Heart right ventricle (tissue), 16 donors: ENCODE data around the gene MNX1. TPM values are rescaled to one million over a fixed set of nuclear protein-coding genes. Genes with fewer than 3 reads are reported as not detected.
A peak's percentile ranks its signal among the peaks of the same experiment; 100 is the strongest.

Experiments
- ATAC-seq, 8 donors: fragments of 200-7000 bp; cut with Tn5 transposase; one replicate each; pipeline ENCODE4 v1.9.1; 2020; ENCODE audit warnings: mild to moderate bottlenecking in 8 of 8, moderate library complexity in 8 of 8, moderate number of reproducible peaks in 1 of 8
- DNase-seq, 2 donors: peaks; one replicate each; pipeline ENCODE4 v3.0.0-alpha.2; 2020
- H3K27ac ChIP-seq, 10 donors: fragments of 200-600 bp; sonication (generic) in 2 of 10; one replicate each; pipeline versions ENCODE4 v1.5.0 to v1.8.0; 2020 to 2022; ENCODE audit warnings: mild to moderate bottlenecking in 3 of 10
- H3K27me3 ChIP-seq, 7 donors: fragments of 200-600 bp; one replicate each; pipeline ENCODE4 v1.8.0; 2021 to 2022; ENCODE audit warnings: mild to moderate bottlenecking in 2 of 7
- H3K36me3 ChIP-seq, 9 donors: fragments of 200-600 bp; sonication (generic) in 1 of 9; one replicate each; pipeline versions ENCODE4 v1.5.0 to v1.8.0; 2020 to 2022; ENCODE audit warnings: mild to moderate bottlenecking in 2 of 9
- H3K4me1 ChIP-seq, 9 donors: fragments of 200-600 bp; sonication (generic) in 1 of 9; one replicate each; pipeline versions ENCODE4 v1.5.0 to v1.8.0; 2020 to 2022; ENCODE audit warnings: mild to moderate bottlenecking in 4 of 9
- H3K4me3 ChIP-seq, 10 donors: fragments of 200-600 bp; sonication (generic) in 2 of 10; one replicate each; pipeline versions ENCODE4 v1.5.0 to v1.8.0; 2020 to 2022; ENCODE audit warnings: mild to moderate bottlenecking in 7 of 10, moderate library complexity in 2 of 10
- H3K9me3 ChIP-seq, 11 donors: fragments of 200-600 bp in 10 of 11; sonication (generic) in 2 of 11; one replicate each; pipeline versions ENCODE4 v1.5.0 to v1.8.0; 2013 to 2022; ENCODE audit warnings: mild to moderate bottlenecking in 2 of 11, control low read depth in 1 of 11, moderate library complexity in 1 of 11
- WGBS, 2 donors: extraction: QIAGEN DNeasy Blood & Tissue Kit; methylation state at CpG; one replicate each; pipeline ENCODE4 v1.1.7; 2013; ENCODE audit warnings: inconsistent platforms in 1 of 2; 5-methylcytosine and 5-hydroxymethylcytosine counted together
- intact Hi-C, 10 donors: fragments of 100-400 bp; cut with DNase I; formaldehyde crosslinking; loops; one replicate each; pipeline versions ENCODE4 v1.11.1 to v1.14.2; 2022
- polyA plus RNA-seq, 2 donors: library from polyadenylated mRNA; stranded (reverse); fragments of 200-250 nt; gene quantifications; one replicate each; pipeline ENCODE4 v1.2.3, GENCODE V29; 2013
- total RNA-seq, 10 donors: library from RNA; stranded (reverse); fragmentation: NEBNext Ultra II Directional in 3 of 10; extraction: Animal tissue kit (Norgen Biotek cat#: 25700) in 3 of 10; gene quantifications; one replicate each; pipeline versions ENCODE4 v1.2.1 to v1.2.4, GENCODE V29; 2021 to 2023
- TF ChIP-seq, protein P1 (sequence below), 9 donors: fragments of 200-600 bp; sonication (generic) in 2 of 9; IDR thresholded peaks; one replicate each; pipeline versions ENCODE4 v1.5.0 to v1.8.0; 2021 to 2022; ENCODE audit warnings: antibody characterized with exemption in 9 of 9, mild to moderate bottlenecking in 5 of 9, moderate library complexity in 1 of 9
- donor health status: Arrhythmogenic right ventricular cardiomyopathy.
- donor health status: ischemic (EF 13 %, LVEDD 7.1; RV severe dilation, severe dysfunction).
- donor health status: healthy with polysubstance abuse.
- donor health status: DM: no; HTN: yes; CAD: no.
- donor health status: DM: no; HTN: no; CAD: no.
- donor health status: ischemic (EF 25% LVEDD 6.9; RV normal size, moderate dysfunction).
- donor health status: ischemic (EF 25% LVEDD 5.7; RV mildly dilated, moderate dysfunction).
- donor health status: healthy.
- donor health status: DM: yes; HTN: yes; CAD: no.
- donor health status: Ischemic cardiomyopathy.
- donor health status: ischemic (EF 35%, LVEDD 5.7; RV mildly dilated, moderate dysfunction).
- donor health status: nonischemic (EF 11% LVEDD 7.7; RV severe dilation, severe dysfunction).
- donor health status: DM: yes; HTN: yes; CAD: no.
- donor health status: PGD.
- donor health status: ischemic (EF 29% LVEDD 5.4; RV normal size, mild dysfunction).
- donor health status: nonischemic (EF 23%, LVEDD 6.1; RV moderate dilation, normal function).

The MNX1 gene
- total and polyA plus RNA-seq, 12 donors: not detected

DNA sequence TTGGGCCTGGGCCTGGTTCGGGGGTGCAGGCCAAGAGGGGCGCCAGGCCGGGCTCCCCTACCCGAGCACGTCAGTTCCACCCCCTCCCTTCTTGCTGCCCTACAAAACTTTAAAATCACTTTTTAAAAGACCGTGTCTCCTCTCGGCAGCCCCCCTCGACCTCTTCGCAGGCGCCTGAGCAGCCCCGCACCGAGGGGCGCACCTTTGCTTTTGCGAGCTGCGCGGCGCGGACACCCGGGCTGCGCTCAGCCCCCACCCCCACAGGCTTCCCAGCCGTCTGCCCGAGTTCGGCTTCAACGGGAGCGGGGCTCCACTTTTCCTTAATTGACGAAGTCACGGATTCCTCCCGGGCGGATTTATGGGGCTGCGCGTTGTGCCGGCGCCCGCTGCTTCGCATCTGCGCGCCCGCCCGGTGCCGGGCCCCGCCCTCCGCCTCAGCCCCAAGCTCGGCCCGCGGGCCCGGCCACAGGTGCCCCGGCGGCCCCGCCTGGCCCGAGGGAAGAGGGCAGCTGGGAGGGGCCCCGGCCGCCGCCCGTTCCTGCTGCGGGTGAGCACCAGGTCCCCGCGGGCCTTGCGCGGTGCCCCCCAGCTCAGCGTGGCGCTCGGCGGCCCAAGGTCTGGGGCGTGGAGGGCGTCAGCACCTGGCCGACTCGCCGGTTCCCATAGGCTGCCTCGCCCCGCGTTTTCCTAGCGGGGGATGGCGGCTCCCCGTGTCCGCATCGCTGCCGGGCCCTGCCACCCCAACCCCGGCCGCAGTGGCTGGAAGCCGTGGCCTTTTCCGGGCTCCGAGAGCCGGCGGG is 10.8 kb upstream of the MNX1 start:
- no peaks in the 10 kb centered on the region for H3K36me3 ChIP-seq
- H3K27ac ChIP-seq: no peak overlapping the region
- H3K9me3 ChIP-seq: no peaks in the 10 kb centered on the region
- peaks cover 45 to 100% (median 99%) of the 10 kb centered on the region in 7 donors for H3K27me3 ChIP-seq
- H3K4me1 ChIP-seq: peaks cover 0 to 29% (median 14%) of the 10 kb centered on the region in 9 donors
- intact Hi-C loops: no loop called here
- TF ChIP-seq, protein P1, sequence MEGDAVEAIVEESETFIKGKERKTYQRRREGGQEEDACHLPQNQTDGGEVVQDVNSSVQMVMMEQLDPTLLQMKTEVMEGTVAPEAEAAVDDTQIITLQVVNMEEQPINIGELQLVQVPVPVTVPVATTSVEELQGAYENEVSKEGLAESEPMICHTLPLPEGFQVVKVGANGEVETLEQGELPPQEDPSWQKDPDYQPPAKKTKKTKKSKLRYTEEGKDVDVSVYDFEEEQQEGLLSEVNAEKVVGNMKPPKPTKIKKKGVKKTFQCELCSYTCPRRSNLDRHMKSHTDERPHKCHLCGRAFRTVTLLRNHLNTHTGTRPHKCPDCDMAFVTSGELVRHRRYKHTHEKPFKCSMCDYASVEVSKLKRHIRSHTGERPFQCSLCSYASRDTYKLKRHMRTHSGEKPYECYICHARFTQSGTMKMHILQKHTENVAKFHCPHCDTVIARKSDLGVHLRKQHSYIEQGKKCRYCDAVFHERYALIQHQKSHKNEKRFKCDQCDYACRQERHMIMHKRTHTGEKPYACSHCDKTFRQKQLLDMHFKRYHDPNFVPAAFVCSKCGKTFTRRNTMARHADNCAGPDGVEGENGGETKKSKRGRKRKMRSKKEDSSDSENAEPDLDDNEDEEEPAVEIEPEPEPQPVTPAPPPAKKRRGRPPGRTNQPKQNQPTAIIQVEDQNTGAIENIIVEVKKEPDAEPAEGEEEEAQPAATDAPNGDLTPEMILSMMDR (IDR thresholded peaks at IDR 0.05): no peak
- DNase-seq (no peak), ATAC-seq (no peak)
- H3K4me3 ChIP-seq: peak overlapping the region in 6 of 10 donors; percentile 3 to 26 (median 18)
- 1 to 2% methylated on average over 77 to 84 of the region's 84 CpGs for WGBS, 2 donors

DNA sequence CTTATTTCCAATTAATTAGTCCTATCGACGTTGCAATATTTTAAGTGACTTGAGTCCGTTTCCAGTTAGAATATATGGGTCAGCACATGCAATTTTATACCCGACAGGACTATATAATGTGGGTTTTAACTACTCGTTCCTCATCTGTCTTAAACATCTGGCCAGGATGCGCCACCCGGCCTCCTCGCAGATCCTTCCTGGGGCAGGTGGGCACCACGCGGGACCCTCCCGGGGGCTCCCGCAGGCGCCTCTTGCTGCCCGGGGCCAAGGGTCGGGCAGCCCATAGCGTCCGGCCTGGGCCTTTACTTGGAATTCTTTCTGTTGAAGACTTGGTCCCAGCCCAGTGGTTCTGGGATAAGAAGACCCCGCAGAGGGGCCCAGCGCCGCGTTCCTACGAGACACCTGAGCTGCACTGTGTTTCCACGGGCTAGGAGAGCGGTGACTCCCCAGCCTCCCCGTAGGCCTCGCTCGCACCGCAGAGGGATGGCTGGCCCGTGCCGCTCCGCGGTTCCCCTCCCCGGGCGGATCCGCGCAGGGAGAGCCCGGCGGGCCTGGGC is 10.1 kb upstream of the MNX1 start:
- WGBS, 2 donors: 3 to 4% methylated on average over 38 of the region's 38 CpGs
- H3K4me1 ChIP-seq: peaks cover 0 to 29% (median 14%) of the 10 kb centered on the region in 9 donors
- peak overlapping the region in 2 of 10 donors; percentile 14 to 26 for H3K4me3 ChIP-seq
- intact Hi-C loops: no loop called here
- no peak overlapping the region for H3K27ac ChIP-seq
- ATAC-seq (no peak), DNase-seq (no peak)
- H3K27me3 ChIP-seq: peaks cover 50 to 100% (median 100%) of the 10 kb centered on the region in 7 donors
- no peaks in the 10 kb centered on the region for H3K36me3 ChIP-seq
- TF ChIP-seq, protein P1 (IDR thresholded peaks at IDR 0.05): no peak
- H3K9me3 ChIP-seq: no peaks in the 10 kb centered on the region

DNA sequence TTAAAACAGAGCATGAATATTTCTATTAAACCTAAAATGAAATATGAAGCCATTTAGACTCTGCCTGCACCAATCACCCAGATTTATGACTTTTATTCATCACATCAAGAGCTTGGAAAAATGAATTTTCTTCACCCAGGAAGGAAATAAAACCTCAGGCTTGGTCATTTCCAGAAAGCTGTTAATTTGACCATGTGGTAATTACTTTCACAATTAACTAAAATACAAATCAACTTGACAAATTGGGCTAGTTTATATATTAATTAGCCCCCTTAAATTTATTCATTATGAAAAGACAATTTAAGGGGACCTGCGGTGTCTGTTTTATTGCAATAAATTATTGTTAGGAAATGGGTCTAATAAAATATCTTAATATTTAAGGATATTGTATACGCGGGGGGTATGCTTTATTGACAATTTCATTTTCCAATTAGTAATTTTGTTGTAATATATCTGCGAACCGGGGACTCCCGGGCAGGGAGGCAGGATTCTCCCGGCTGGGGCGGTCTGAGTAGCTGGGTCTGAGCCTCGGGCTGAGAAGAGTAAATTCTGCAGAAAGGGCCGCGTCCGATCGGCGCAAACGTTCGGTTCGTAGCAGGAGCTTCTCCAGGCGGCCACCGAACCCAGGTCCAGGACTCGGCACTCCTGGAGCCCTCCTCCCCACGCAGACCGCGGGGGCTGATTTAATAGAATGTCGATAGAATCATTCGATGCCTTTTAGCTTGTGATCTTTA is 9.4 kb upstream of the MNX1 start:
- intact Hi-C loops: no loop called here

More for the DNA sequence above, 9.4 kb upstream of the MNX1 start:
- H3K4me1 ChIP-seq: peaks cover 0 to 29% (median 14%) of the 10 kb centered on the region in 9 donors
- H3K4me3 ChIP-seq: no peak overlapping the region
- peaks cover 50 to 100% (median 100%) of the 10 kb centered on the region in 7 donors for H3K27me3 ChIP-seq
- no peak for ATAC-seq
- no peak overlapping the region for H3K27ac ChIP-seq
- no peaks in the 10 kb centered on the region for H3K36me3 ChIP-seq
- no peaks in the 10 kb centered on the region for H3K9me3 ChIP-seq
- TF ChIP-seq, protein P1 (IDR thresholded peaks at IDR 0.05): no peak
- DNase-seq: no peak
- WGBS, 2 donors: 6 to 7% methylated on average over 25 of the region's 25 CpGs
